Brain microvascular endothelial cell (primary cell): ENCODE results near the gene ERBB4.

Source experiments
- DNase-seq: peaks from one replicate; pipeline ENCODE4 v3.0.0-alpha.2; 2020
- H3K27ac ChIP-seq: fragments of 250-450 bp; sonication (Bioruptor Pico); 2 replicates; pipeline ENCODE4 v1.5.1; 2020; ENCODE audit warnings: mild to moderate bottlenecking, moderate library complexity
- H3K27me3 ChIP-seq: fragments of 250-450 bp; sonication (Bioruptor Pico); replicated peaks from 2 replicates; pipeline ENCODE4 v1.5.1; 2020; ENCODE audit warnings: mild to moderate bottlenecking
- H3K36me3 ChIP-seq: fragments of 250-450 bp; sonication (Bioruptor Pico); replicated peaks from 2 replicates; pipeline ENCODE4 v1.5.1; 2020; ENCODE audit warnings: mild to moderate bottlenecking
- H3K4me3 ChIP-seq: 2 replicates; pipeline ENCODE4 v1.5.1; 2011; ENCODE audit warnings: low read depth, mild to moderate bottlenecking, control low read depth, low read length, moderate library complexity
- CTCF ChIP-seq: IDR thresholded peaks from 2 replicates; pipeline ENCODE4 v1.5.1; 2011; ENCODE audit warnings: low read depth, mild to moderate bottlenecking, moderate library complexity, low read length, control low read depth, inconsistent platforms; ENCODE audit errors: missing control alignments
- in situ Hi-C: cut with HindIII; loops from 2 replicates; pipeline ENCODE4 v1.10.0; 2017; ENCODE audit warnings: low sequenced_read_pairs, low pct_ligation_motif_present

ERBB4 gene

DNA sequence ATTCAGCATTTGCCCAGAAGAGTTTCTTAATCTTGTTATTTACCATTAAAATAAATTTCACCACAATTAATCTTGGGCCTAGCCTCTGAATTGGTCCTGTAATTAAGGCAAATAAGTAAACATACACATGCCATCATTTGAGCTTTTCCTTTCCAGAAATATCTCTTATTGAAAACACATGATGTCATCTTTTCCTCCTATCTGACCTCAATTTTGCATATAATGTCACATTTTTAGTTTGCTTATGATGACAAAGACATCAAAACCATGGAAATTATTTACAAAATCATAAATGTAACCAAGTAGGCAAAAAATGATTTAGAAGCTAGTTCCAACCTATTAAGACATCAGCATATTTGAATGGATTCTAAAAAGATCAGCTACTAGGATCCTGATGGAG lies 915.5 kb downstream of the ERBB4 start:
- no peak overlapping the region for H3K27ac ChIP-seq
- DNase-seq = no peak
- no peaks in the 10 kb centered on the region for H3K27me3 ChIP-seq
- in situ Hi-C loops = no loop called here
- no peaks in the 10 kb centered on the region for H3K36me3 ChIP-seq
- TF ChIP-seq CTCF = no peak
- no peak overlapping the region for H3K4me3 ChIP-seq

DNA sequence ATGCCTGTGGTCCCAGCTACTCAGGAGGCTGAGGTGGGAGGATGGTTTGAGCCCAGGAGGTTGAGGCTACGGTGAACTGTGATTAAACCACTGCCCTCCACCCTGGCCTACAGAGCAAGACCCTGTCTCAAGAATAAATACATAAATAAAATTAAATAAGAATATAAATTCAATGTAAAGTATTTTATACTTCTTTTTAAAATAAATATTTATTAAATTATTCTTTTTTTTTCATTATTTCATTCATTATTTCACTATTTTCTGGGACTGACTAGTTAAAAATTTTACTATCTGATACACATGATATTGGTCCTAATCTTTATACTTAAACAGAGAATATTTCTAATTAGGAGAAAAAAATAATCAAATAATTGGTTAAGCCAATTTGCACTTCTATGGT lies 917.6 kb downstream of the ERBB4 start:
- DNase-seq = no peak
- H3K27ac ChIP-seq = no peak overlapping the region
- no peaks in the 10 kb centered on the region for H3K36me3 ChIP-seq
- H3K27me3 ChIP-seq = no peaks in the 10 kb centered on the region
- in situ Hi-C loops = no loop called here
- no peak for TF ChIP-seq CTCF
- no peak overlapping the region for H3K4me3 ChIP-seq

GRCh38 chr2:211617803-211618202 lies 920.8 kb downstream of the ERBB4 start:
- in situ Hi-C loops = no loop called here
- no peak for TF ChIP-seq CTCF
- DNase-seq = no peak

GRCh38 chr2:211611621-211612020 lies 927.0 kb downstream of the ERBB4 start:
- no peak for TF ChIP-seq CTCF
- H3K27me3 ChIP-seq = no peaks in the 10 kb centered on the region
- no peaks in the 10 kb centered on the region for H3K36me3 ChIP-seq
- no peak for DNase-seq
- no peak overlapping the region for H3K27ac ChIP-seq
- in situ Hi-C loops = no loop called here
- no peak overlapping the region for H3K4me3 ChIP-seq

More at GRCh38 chr2:211617803-211618202, 920.8 kb downstream of the ERBB4 start:
- Histone ChIP-seq H3K27me3 (no peaks in the 10 kb centered on the region), H3K4me3 (no peak overlapping the region), H3K27ac (no peak overlapping the region), H3K36me3 (no peaks in the 10 kb centered on the region)

- no peak for DNase-seq
- Histone ChIP-seq H3K4me3 (no peak overlapping the region), H3K27ac (no peak overlapping the region), H3K27me3 (no peaks in the 10 kb centered on the region), H3K36me3 (no peaks in the 10 kb centered on the region)
- in situ Hi-C loops = no loop called here
- TF ChIP-seq CTCF = no peak
Observed at GRCh38 chr2:211611061-211611518, 927.5 kb downstream of the ERBB4 start.

DNA sequence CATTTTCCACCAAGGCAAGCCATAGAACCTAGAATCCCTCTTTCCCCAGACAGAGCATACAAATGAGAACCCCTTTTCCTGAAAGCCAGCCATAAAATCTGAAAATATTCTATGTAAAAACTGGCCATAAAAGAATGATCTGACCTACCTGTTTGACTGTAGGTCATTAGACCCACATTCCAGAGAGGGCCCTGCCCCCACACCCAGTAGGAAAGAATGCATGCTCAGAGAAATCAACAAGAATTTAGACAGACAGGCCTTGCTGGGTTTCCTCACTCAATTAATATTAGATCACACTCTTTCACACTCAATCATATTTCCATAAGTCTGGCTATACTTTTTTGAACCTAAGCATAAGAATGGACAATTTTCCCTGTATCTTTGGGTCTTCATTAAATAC lies 929.5 kb downstream of the ERBB4 start:
- Histone ChIP-seq H3K27ac (no peak overlapping the region), H3K27me3 (no peaks in the 10 kb centered on the region), H3K4me3 (no peak overlapping the region), H3K36me3 (no peaks in the 10 kb centered on the region)
- in situ Hi-C loops = no loop called here
- DNase-seq = no peak
- no peak for TF ChIP-seq CTCF
